ENCODE measurements around the gene SOHLH1. TPM values are rescaled to one million over a fixed set of nuclear protein-coding genes. Genes with fewer than 3 reads are reported as not detected.

The SOHLH1 gene
- polyA plus RNA-seq, 1 donor: not detected

GRCh38 chr9:135729480-135729879 is 30.2 kb upstream of the SOHLH1 start:
- no peak for DNase-seq (ENCODE audit: low read depth)

- DNase-seq (ENCODE audit: low read depth): no peak
These were observed 29.3 kb upstream of the SOHLH1 start for GRCh38 chr9:135728436-135729110.

- no peak for DNase-seq (ENCODE audit: low read depth)
These were observed 28.1 kb upstream of the SOHLH1 start for GRCh38 chr9:135727257-135727875.

- DNase-seq (ENCODE audit: low read depth): no peak
These were observed 27.0 kb upstream of the SOHLH1 start for GRCh38 chr9:135726138-135726853.

- no peak for DNase-seq (ENCODE audit: low read depth)
These were observed 25.0 kb upstream of the SOHLH1 start for GRCh38 chr9:135724186-135724787.

- DNase-seq (ENCODE audit: low read depth): no peak
These were observed 23.1 kb upstream of the SOHLH1 start for GRCh38 chr9:135722365-135722764.

GRCh38 chr9:135719472-135719871 is 20.2 kb upstream of the SOHLH1 start:
- DNase-seq (ENCODE audit: low read depth): no peak

GRCh38 chr9:135718616-135719015 is 19.3 kb upstream of the SOHLH1 start:
- DNase-seq (ENCODE audit: low read depth): no peak

GRCh38 chr9:135717410-135717809 is 18.1 kb upstream of the SOHLH1 start:
- DNase-seq (ENCODE audit: low read depth): no peak

GRCh38 chr9:135716045-135716444 is 16.8 kb upstream of the SOHLH1 start:
- DNase-seq (ENCODE audit: low read depth): no peak

- DNase-seq (ENCODE audit: low read depth): no peak
These were observed 15.8 kb upstream of the SOHLH1 start for GRCh38 chr9:135715056-135715595.

GRCh38 chr9:135714242-135715055 is 15.2 kb upstream of the SOHLH1 start:
- no peak for DNase-seq (ENCODE audit: low read depth)

GRCh38 chr9:135712613-135713295 is 13.5 kb upstream of the SOHLH1 start:
- no peak for DNase-seq (ENCODE audit: low read depth)

GRCh38 chr9:135711881-135712280 is 12.6 kb upstream of the SOHLH1 start:
- DNase-seq (ENCODE audit: low read depth): no peak

GRCh38 chr9:135711391-135711790 is 12.1 kb upstream of the SOHLH1 start:
- DNase-seq (ENCODE audit: low read depth): no peak

- no peak for DNase-seq (ENCODE audit: low read depth)
These were observed 8.9 kb upstream of the SOHLH1 start for GRCh38 chr9:135708164-135708563.

- DNase-seq (ENCODE audit: low read depth): no peak
These were observed 8.2 kb upstream of the SOHLH1 start for GRCh38 chr9:135707252-135708138.

GRCh38 chr9:135706288-135706687 is 7.0 kb upstream of the SOHLH1 start:
- no peak for DNase-seq (ENCODE audit: low read depth)

GRCh38 chr9:135705376-135705775 is 6.1 kb upstream of the SOHLH1 start:
- no peak for DNase-seq (ENCODE audit: low read depth)

- no peak for DNase-seq (ENCODE audit: low read depth)
These were observed 5.2 kb upstream of the SOHLH1 start for GRCh38 chr9:135704483-135704882.
